Karpas-422 (cell line): ENCODE results near the gene LDLRAD1. TPM values are rescaled to one million over a fixed set of nuclear protein-coding genes. Genes with fewer than 3 reads are reported as not detected.
"Not testable (repeated sequence)": the region's sequence is repeated elsewhere in the genome, so short reads cannot be mapped to it uniquely, and the experiment has no call there.

Experiments
- DNase-seq: peaks from one replicate; pipeline ENCODE4 v3.0.0-alpha.2; 2015
- H2AFZ ChIP-seq: fragments of 200-600 bp; sonication (generic); 2 replicates; pipeline ENCODE4 v1.6.1; 2014; ENCODE audit warnings: antibody characterized with exemption, low read length, mixed read lengths
- H3K27ac ChIP-seq: fragments of 200-600 bp; sonication (generic); 2 replicates; pipeline ENCODE4 v1.5.1; 2014; ENCODE audit warnings: mild to moderate bottlenecking, low read length, moderate library complexity
- H3K27me3 ChIP-seq: fragments of 200-600 bp; sonication (generic); 2 replicates; pipeline ENCODE4 v1.6.1; 2014; ENCODE audit warnings: low read length, mixed read lengths
- H3K36me3 ChIP-seq: fragments of 200-600 bp; sonication (generic); 2 replicates; pipeline ENCODE4 v1.6.1; 2014; ENCODE audit warnings: low read length, mixed read lengths; ENCODE audit not compliant: insufficient read depth
- H3K4me1 ChIP-seq: fragments of 200-600 bp; sonication (generic); 2 replicates; pipeline ENCODE4 v1.6.1; 2014; ENCODE audit warnings: mild to moderate bottlenecking, low read length, mixed read lengths
- H3K4me2 ChIP-seq: fragments of 200-600 bp; sonication (generic); 2 replicates; pipeline ENCODE4 v1.6.1; 2014; ENCODE audit warnings: low read length, low read depth, mild to moderate bottlenecking; ENCODE audit not compliant: poor library complexity, severe bottlenecking
- H3K4me3 ChIP-seq: fragments of 200-600 bp; sonication (generic); 2 replicates; pipeline ENCODE4 v1.5.1; 2014; ENCODE audit warnings: mild to moderate bottlenecking, antibody characterized with exemption, low read length, mixed read lengths
- H3K79me2 ChIP-seq: fragments of 200-600 bp; sonication (generic); 2 replicates; pipeline ENCODE4 v1.6.1; 2014; ENCODE audit warnings: mild to moderate bottlenecking, low read length, mixed read lengths
- H3K9ac ChIP-seq: fragments of 200-600 bp; sonication (generic); 2 replicates; pipeline ENCODE4 v1.6.0; 2014; ENCODE audit warnings: low read length
- H3K9me2 ChIP-seq: fragments of 200-600 bp; sonication (generic), shearing (Covaris generic); replicated peaks from 2 replicates; pipeline ENCODE4 v1.6.0; 2014; ENCODE audit warnings: mild to moderate bottlenecking, low read length, moderate library complexity; ENCODE audit not compliant: insufficient read depth
- H3K9me3 ChIP-seq: fragments of 300-700, 200-600 bp; sonication (generic); 2 replicates; pipeline ENCODE4 v1.6.1; 2014; ENCODE audit warnings: low read length, mixed read lengths
- H4K20me1 ChIP-seq: fragments of 200-600 bp; sonication (generic); 2 replicates; pipeline ENCODE4 v1.6.1; 2014; ENCODE audit warnings: mild to moderate bottlenecking, antibody characterized with exemption, low read length, low read depth; ENCODE audit not compliant: insufficient read depth
- total RNA-seq: library from RNA; depleted of rRNA; stranded (reverse); fragments of >200 nt; shearing (Covaris generic); gene quantifications from 2 replicates; pipeline ENCODE4 v1.2.3, GENCODE V29; 2014; ENCODE audit warnings: low replicate concordance

Gene LDLRAD1
- total RNA-seq, 1 experiment from 2014 or later, result not detected

GRCh38 chr1:53994516-53994915 is 23.5 kb downstream of the LDLRAD1 start:
- H3K79me2 ChIP-seq, H3K4me3 ChIP-seq, H3K27me3 ChIP-seq, H3K4me1 ChIP-seq, DNase-seq, H2AFZ ChIP-seq, H4K20me1 ChIP-seq, H3K27ac ChIP-seq, H3K4me2 ChIP-seq, H3K9me3 ChIP-seq, H3K36me3 ChIP-seq, H3K9me2 ChIP-seq, H3K9ac ChIP-seq: not testable (repeated sequence)

- Histone ChIP-seq H2AFZ (no peak overlapping the region), H3K4me3 (no peak overlapping the region), H3K9me2 (no peaks in the 10 kb centered on the region), H3K79me2 (no peaks in the 10 kb centered on the region), H3K27ac (no peak overlapping the region), H3K9me3 (no peaks in the 10 kb centered on the region), H3K36me3 (no peaks in the 10 kb centered on the region), H4K20me1 (no peaks in the 10 kb centered on the region), H3K4me1 (no peaks in the 10 kb centered on the region), H3K4me2 (no peak overlapping the region), H3K27me3 (no peaks in the 10 kb centered on the region), H3K9ac (no peak overlapping the region)
- peak; percentile 75 for DNase-seq
Observed at GRCh38 chr1:53992085-53992874, 25.7 kb downstream of the LDLRAD1 start.

- no peaks in the 10 kb centered on the region for H4K20me1 ChIP-seq
- H3K79me2 ChIP-seq, result no peaks in the 10 kb centered on the region
- DNase-seq, result no peak
- no peak overlapping the region for H3K27ac ChIP-seq
- H3K4me2 ChIP-seq, result no peak overlapping the region
- no peak overlapping the region for H3K4me3 ChIP-seq
- H2AFZ ChIP-seq, result no peak overlapping the region
- H3K9me3 ChIP-seq, result no peaks in the 10 kb centered on the region
- no peaks in the 10 kb centered on the region for H3K27me3 ChIP-seq
- H3K9ac ChIP-seq, result no peak overlapping the region
- H3K4me1 ChIP-seq, result no peaks in the 10 kb centered on the region
- H3K36me3 ChIP-seq, result no peaks in the 10 kb centered on the region
- H3K9me2 ChIP-seq, result no peaks in the 10 kb centered on the region
Observed at GRCh38 chr1:53987880-53988279, 30.1 kb downstream of the LDLRAD1 start.

- no peaks in the 10 kb centered on the region for H3K36me3 ChIP-seq
- no peak overlapping the region for H3K4me2 ChIP-seq
- H2AFZ ChIP-seq, result no peak overlapping the region
- H3K4me3 ChIP-seq, result no peak overlapping the region
- no peaks in the 10 kb centered on the region for H3K9me2 ChIP-seq
- H3K27me3 ChIP-seq, result no peaks in the 10 kb centered on the region
- H3K9me3 ChIP-seq, result no peaks in the 10 kb centered on the region
- no peak overlapping the region for H3K27ac ChIP-seq
- H3K79me2 ChIP-seq, result no peaks in the 10 kb centered on the region
- no peaks in the 10 kb centered on the region for H3K4me1 ChIP-seq
- no peaks in the 10 kb centered on the region for H4K20me1 ChIP-seq
- no peak for DNase-seq
- H3K9ac ChIP-seq, result no peak overlapping the region
Observed at GRCh38 chr1:53986458-53986857, 31.5 kb downstream of the LDLRAD1 start.

- Histone ChIP-seq H3K27ac (no peak overlapping the region), H4K20me1 (no peaks in the 10 kb centered on the region), H3K36me3 (no peaks in the 10 kb centered on the region), H3K9me2 (no peaks in the 10 kb centered on the region), H2AFZ (no peak overlapping the region), H3K79me2 (no peaks in the 10 kb centered on the region), H3K9me3 (no peaks in the 10 kb centered on the region), H3K4me3 (no peak overlapping the region), H3K4me1 (peaks cover 8% of the 10 kb centered on the region), H3K9ac (no peak overlapping the region), H3K4me2 (no peak overlapping the region), H3K27me3 (no peaks in the 10 kb centered on the region)
- no peak for DNase-seq
Observed at GRCh38 chr1:53984726-53985125, 33.3 kb downstream of the LDLRAD1 start.

- Histone ChIP-seq H3K4me1 (peaks cover 10% of the 10 kb centered on the region), H3K9ac (no peak overlapping the region), H2AFZ (no peak overlapping the region)
Observed at GRCh38 chr1:53982763-53983104, 35.3 kb downstream of the LDLRAD1 start.

GRCh38 chr1:53982034-53982762 is 35.8 kb downstream of the LDLRAD1 start:
- no peak for DNase-seq
- Histone ChIP-seq H3K4me1 (peaks cover 10% of the 10 kb centered on the region), H4K20me1 (no peaks in the 10 kb centered on the region), H3K9me3 (no peaks in the 10 kb centered on the region), H3K27ac (no peak overlapping the region), H3K9ac (no peak overlapping the region), H3K9me2 (no peaks in the 10 kb centered on the region), H3K36me3 (no peaks in the 10 kb centered on the region), H3K4me3 (no peak overlapping the region), H3K79me2 (no peaks in the 10 kb centered on the region), H3K4me2 (peak overlapping the region; percentile 6), H2AFZ (no peak overlapping the region), H3K27me3 (no peaks in the 10 kb centered on the region)

More at GRCh38 chr1:53982763-53983104, 35.3 kb downstream of the LDLRAD1 start:
- Histone ChIP-seq H3K4me3 (no peak overlapping the region), H4K20me1 (no peaks in the 10 kb centered on the region), H3K9me3 (no peaks in the 10 kb centered on the region), H3K27ac (no peak overlapping the region), H3K27me3 (no peaks in the 10 kb centered on the region), H3K79me2 (no peaks in the 10 kb centered on the region), H3K9me2 (no peaks in the 10 kb centered on the region), H3K36me3 (no peaks in the 10 kb centered on the region), H3K4me2 (no peak overlapping the region)
- no peak for DNase-seq

- H3K79me2 ChIP-seq, result no peaks in the 10 kb centered on the region
- H3K27ac ChIP-seq, result no peak overlapping the region
- no peaks in the 10 kb centered on the region for H3K9me3 ChIP-seq
- no peaks in the 10 kb centered on the region for H3K27me3 ChIP-seq
- no peaks in the 10 kb centered on the region for H3K9me2 ChIP-seq
- no peaks in the 10 kb centered on the region for H3K36me3 ChIP-seq
- no peak for DNase-seq
- H4K20me1 ChIP-seq, result no peaks in the 10 kb centered on the region
- H2AFZ ChIP-seq, result no peak overlapping the region
- H3K9ac ChIP-seq, result no peak overlapping the region
- H3K4me3 ChIP-seq, result no peak overlapping the region
- no peak overlapping the region for H3K4me2 ChIP-seq
- H3K4me1 ChIP-seq, result peaks cover 10% of the 10 kb centered on the region
Observed at GRCh38 chr1:53981220-53981619, 36.8 kb downstream of the LDLRAD1 start.
